Psoas muscle (tissue), 8 donors: ENCODE measurements around the gene NUP88. TPM values are rescaled to one million over a fixed set of nuclear protein-coding genes. Genes with fewer than 3 reads are reported as not detected.

ENCODE experiments used
- ATAC-seq, 4 donors: fragments of 200-7000 bp; cut with Tn5 transposase; one replicate each; pipeline ENCODE4 v1.9.1; 2020; ENCODE audit warnings: moderate library complexity in 3 of 4, mild to moderate bottlenecking in 2 of 4
- DNase-seq, 2 donors: peaks; one replicate each; pipeline ENCODE4 v3.0.0-alpha.2; 2020
- H3K27ac ChIP-seq: fragments of 200-600 bp; one replicate; pipeline ENCODE4 v1.8.0; 2022
- H3K27me3 ChIP-seq, 3 donors: fragments of 200-600 bp in 1 of 3; one replicate each; pipeline versions ENCODE4 v1.6.1 to v1.8.0; 2013 to 2022; ENCODE audit warnings: low read length in 2 of 3, mild to moderate bottlenecking in 2 of 3, moderate library complexity in 1 of 3; ENCODE audit not compliant: insufficient read depth in 3 of 3
- H3K36me3 ChIP-seq, 2 donors: fragments of 200-600 bp in 1 of 2; one replicate each; pipeline versions ENCODE4 v1.6.1 to v1.8.0; 2013 to 2022; ENCODE audit warnings: low read depth in 1 of 2, mild to moderate bottlenecking in 1 of 2, moderate library complexity in 1 of 2; ENCODE audit not compliant: insufficient read depth in 1 of 2
- H3K4me1 ChIP-seq: fragments of 200-600 bp; one replicate; pipeline ENCODE4 v1.8.0; 2022
- H3K4me3 ChIP-seq: fragments of 200-600 bp; one replicate; pipeline ENCODE4 v1.8.0; 2022; ENCODE audit warnings: mild to moderate bottlenecking
- H3K9me3 ChIP-seq: fragments of 200-600 bp; one replicate; pipeline ENCODE4 v1.8.0; 2022
- WGBS, 3 donors: extraction: QIAGEN DNeasy Blood & Tissue Kit; methylation state at CpG; one replicate each; pipeline versions ENCODE4 v1.1.6 to v1.1.7; 2013; 5-methylcytosine and 5-hydroxymethylcytosine counted together
- intact Hi-C, 2 donors: fragments of 100-400 bp; cut with DNase I; formaldehyde crosslinking; loops; one replicate each; pipeline versions ENCODE4 v1.11.0 to v1.14.2; 2022
- polyA plus RNA-seq, 3 donors: library from polyadenylated mRNA; stranded (reverse); fragments of 200-250 nt; gene quantifications; one replicate each; pipeline ENCODE4 v1.2.3, GENCODE V29; 2013
- total RNA-seq, 4 donors: library from RNA; stranded (reverse); fragmentation: NEBNext Ultra II Directional in 2 of 4; extraction: Animal tissue kit (Norgen Biotek cat#: 25700) in 2 of 4; gene quantifications; one replicate each; pipeline versions ENCODE4 v1.2.1 to v1.2.4, GENCODE V29; 2021 to 2023
- TF ChIP-seq, protein P1 (sequence below): fragments of 200-600 bp; IDR thresholded peaks from one replicate; pipeline ENCODE4 v1.8.0; 2022; ENCODE audit warnings: antibody characterized with exemption
- donor health status: healthy with polysubstance abuse.
- donor health status: DM: no; HTN: no; CAD: no; lungs with moderate emphysema.
- donor health status: Bipolar disorder and iron deficiency.
- donor health status: healthy.
- donor health status: DM: yes; HTN: yes; CAD: no.
- donor health status: DM: no; HTN: no; CAD: no.
- donor health status: DM: no; HTN: no; CAD: no.
- donor health status: DM: yes; HTN: yes; CAD: no.

The NUP88 gene
- total and polyA plus RNA-seq, 7 donors: 54.4 to 106 (median 82.6) TPM

DNA sequence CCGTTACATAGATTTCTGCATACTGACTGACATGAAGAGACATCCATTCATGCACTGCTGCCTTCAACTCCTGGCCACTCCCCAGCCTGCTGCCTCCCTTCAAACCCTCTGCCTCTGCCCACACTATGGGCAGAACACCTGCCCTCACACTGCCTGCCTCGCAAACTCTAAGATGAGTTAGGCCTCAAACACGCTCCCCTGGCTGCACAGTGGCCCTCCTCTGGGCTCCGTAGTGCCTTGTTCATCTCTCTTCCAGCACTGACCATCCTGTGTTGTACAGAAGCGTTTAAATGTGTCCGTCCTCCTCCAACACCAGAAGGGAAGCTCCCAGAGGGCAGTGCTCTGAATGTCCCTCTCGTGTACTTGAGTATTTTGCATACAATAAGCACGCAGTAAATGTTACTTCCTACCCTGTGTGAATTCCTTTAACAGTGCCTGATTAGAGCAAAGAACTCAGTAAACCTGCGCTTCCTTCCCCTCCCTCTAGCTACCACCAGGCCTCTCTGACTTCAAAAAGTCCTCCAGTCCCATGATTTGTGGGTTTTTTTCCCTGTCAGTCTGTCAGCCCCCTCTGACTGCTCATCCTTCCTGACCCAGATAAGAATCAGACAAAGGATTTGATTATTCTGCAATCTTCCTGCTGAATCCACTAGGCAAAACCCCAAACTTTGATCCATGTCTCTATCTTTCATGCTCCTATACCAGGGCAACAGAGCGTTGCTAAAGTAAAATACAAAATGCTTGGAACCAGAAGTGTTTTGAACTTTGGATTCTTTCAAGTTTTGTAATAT, 45.5 kb upstream of the NUP88 start:
- intact Hi-C loops: no loop called here

DNA sequence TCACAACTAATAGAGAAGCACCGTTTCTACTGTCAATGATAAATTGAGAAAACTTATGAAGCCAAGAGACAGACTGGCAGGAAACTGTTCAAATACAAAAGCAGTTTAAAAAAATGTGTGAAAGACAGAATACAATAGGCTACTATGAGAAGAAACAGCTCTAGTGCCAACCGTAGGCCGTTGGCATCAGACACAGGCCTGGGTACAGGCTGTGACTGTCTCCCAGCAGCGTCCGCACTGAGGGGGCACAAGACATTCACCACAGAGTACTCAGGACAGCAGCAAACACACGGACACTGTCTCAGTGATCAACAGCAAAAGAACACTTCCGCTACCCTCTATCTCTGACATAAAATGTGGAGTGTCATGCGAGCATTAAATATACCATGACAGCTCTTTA, 27.3 kb upstream of the NUP88 start:
- TF ChIP-seq, protein P1, sequence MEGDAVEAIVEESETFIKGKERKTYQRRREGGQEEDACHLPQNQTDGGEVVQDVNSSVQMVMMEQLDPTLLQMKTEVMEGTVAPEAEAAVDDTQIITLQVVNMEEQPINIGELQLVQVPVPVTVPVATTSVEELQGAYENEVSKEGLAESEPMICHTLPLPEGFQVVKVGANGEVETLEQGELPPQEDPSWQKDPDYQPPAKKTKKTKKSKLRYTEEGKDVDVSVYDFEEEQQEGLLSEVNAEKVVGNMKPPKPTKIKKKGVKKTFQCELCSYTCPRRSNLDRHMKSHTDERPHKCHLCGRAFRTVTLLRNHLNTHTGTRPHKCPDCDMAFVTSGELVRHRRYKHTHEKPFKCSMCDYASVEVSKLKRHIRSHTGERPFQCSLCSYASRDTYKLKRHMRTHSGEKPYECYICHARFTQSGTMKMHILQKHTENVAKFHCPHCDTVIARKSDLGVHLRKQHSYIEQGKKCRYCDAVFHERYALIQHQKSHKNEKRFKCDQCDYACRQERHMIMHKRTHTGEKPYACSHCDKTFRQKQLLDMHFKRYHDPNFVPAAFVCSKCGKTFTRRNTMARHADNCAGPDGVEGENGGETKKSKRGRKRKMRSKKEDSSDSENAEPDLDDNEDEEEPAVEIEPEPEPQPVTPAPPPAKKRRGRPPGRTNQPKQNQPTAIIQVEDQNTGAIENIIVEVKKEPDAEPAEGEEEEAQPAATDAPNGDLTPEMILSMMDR: no peak
- intact Hi-C loops: no loop called here
- no peaks in the 10 kb centered on the region for H3K9me3 ChIP-seq
- H3K36me3 ChIP-seq: peaks cover 12 to 94% of the 10 kb centered on the region in 2 donors
- WGBS, 3 donors: 72 to 87% (median 82%) methylated on average over 8 of the region's 8 CpGs
- H3K4me1 ChIP-seq: no peaks in the 10 kb centered on the region
- no peak overlapping the region for H3K27ac ChIP-seq
- ATAC-seq (no peak), DNase-seq (no peak)
- H3K27me3 ChIP-seq: no peaks in the 10 kb centered on the region
- H3K4me3 ChIP-seq: no peak overlapping the region

More for the DNA sequence above, 45.5 kb upstream of the NUP88 start:
- Histone ChIP-seq H3K4me3 (no peak overlapping the region), H3K36me3 (peaks cover 2 to 18% of the 10 kb centered on the region in 2 donors), H3K4me1 (peaks cover 7% of the 10 kb centered on the region), H3K27ac (no peak overlapping the region), H3K27me3 (no peaks in the 10 kb centered on the region), H3K9me3 (no peaks in the 10 kb centered on the region)
- ATAC-seq (no peak), DNase-seq (no peak)
- 82 to 86% (median 85%) methylated on average over 10 of the region's 10 CpGs for whole genome bisulfite sequencing, 3 donors
- TF ChIP-seq, protein P1: no peak

DNA sequence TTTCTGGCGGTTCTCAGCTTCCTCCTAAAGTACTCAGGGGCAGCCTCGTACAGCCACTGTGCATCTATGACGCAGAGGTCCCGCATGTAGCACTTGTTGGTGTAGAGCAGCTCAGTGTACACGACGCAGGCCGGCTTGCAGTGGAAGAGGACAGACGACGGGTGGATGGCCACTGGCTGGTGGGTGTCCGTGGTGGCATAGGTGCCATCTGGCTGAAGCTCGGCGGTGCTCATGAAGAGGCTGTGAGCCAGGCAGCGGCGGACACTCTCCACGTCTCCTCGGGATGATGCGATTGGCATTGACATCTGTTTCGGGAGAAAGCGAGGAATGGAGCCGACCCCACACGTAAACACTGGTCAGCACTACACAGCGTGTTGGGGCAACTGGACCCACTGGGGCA, 24.7 kb upstream of the NUP88 start:
- Histone ChIP-seq H3K4me3 (no peak overlapping the region), H3K4me1 (no peaks in the 10 kb centered on the region), H3K27me3 (no peaks in the 10 kb centered on the region), H3K27ac (no peak overlapping the region), H3K36me3 (peaks cover 8 to 74% of the 10 kb centered on the region in 2 donors), H3K9me3 (no peaks in the 10 kb centered on the region)
- ATAC-seq: no peak
- intact Hi-C loops: no loop called here
- 90 to 92% (median 91%) methylated on average over 22 of the region's 22 CpGs for WGBS, 3 donors
- TF ChIP-seq, protein P1: no peak
- DNase-seq: no peak

DNA sequence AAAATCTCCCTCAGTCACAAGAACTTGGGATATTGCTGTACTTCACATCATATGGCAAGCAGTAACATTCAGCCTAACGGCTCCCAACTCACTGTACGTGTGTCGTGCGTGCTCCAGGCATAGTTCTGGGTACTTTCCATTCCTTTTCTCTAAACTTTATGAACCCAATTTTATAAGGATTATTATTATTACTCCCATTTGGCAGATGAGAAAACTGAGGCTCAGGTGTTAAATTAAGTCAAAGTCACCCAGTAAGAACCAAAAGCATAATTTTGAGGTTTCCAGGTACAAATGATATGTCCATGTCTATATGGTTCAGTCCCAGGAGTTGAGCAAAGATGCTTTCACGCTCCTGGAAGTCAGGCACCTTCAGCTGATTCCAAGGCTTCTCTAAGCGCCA, 24.3 kb upstream of the NUP88 start:
- TF ChIP-seq, protein P1: no peak
- intact Hi-C loops: no loop called here
- Histone ChIP-seq H3K4me1 (no peaks in the 10 kb centered on the region), H3K27me3 (no peaks in the 10 kb centered on the region), H3K4me3 (no peak overlapping the region), H3K36me3 (peaks cover 8 to 69% of the 10 kb centered on the region in 2 donors), H3K27ac (no peak overlapping the region), H3K9me3 (no peaks in the 10 kb centered on the region)
- 94 to 97% (median 96%) methylated on average over 6 of the region's 6 CpGs for WGBS, 3 donors
- DNase-seq (no peak), ATAC-seq (no peak)
